GM19193 (cell line): Measurements from ENCODE around the gene COX4I1.

Source experiments
- POLR2A ChIP-seq: IDR thresholded peaks from 4 replicates; pipeline ENCODE4 v1.6.1; 2011; ENCODE audit not compliant: insufficient read depth, insufficient read length; ENCODE audit errors: extremely low read depth

Gene COX4I1

GRCh38 chr16:85781695-85782370, 17.7 kb upstream of the COX4I1 start:
- TF ChIP-seq POLR2A = no peak

- TF ChIP-seq POLR2A = no peak
These were observed 17.0 kb upstream of the COX4I1 start for GRCh38 chr16:85782451-85782850.

- no peak for TF ChIP-seq POLR2A
These were observed 16.1 kb upstream of the COX4I1 start for GRCh38 chr16:85783441-85783840.

- TF ChIP-seq POLR2A = no peak
These were observed 14.7 kb upstream of the COX4I1 start for GRCh38 chr16:85784813-85785212.

GRCh38 chr16:85785927-85786326, 13.6 kb upstream of the COX4I1 start:
- no peak for TF ChIP-seq POLR2A

GRCh38 chr16:85788819-85789218, 10.7 kb upstream of the COX4I1 start:
- TF ChIP-seq POLR2A = no peak

GRCh38 chr16:85789773-85790172, 9.7 kb upstream of the COX4I1 start:
- TF ChIP-seq POLR2A = no peak

GRCh38 chr16:85793662-85794298, 5.7 kb upstream of the COX4I1 start:
- TF ChIP-seq POLR2A = no peak

- TF ChIP-seq POLR2A = no peak
These were observed 4.8 kb upstream of the COX4I1 start for GRCh38 chr16:85794696-85795095.

GRCh38 chr16:85796152-85796551, 3.3 kb upstream of the COX4I1 start:
- no peak for TF ChIP-seq POLR2A

GRCh38 chr16:85796599-85796998, 2.9 kb upstream of the COX4I1 start:
- no peak for TF ChIP-seq POLR2A

- no peak for TF ChIP-seq POLR2A
These were observed 1.2 kb upstream of the COX4I1 start for GRCh38 chr16:85798283-85798776.

- TF ChIP-seq POLR2A = no peak
These were observed 496 bp upstream of the COX4I1 start for GRCh38 chr16:85798901-85799496.

- TF ChIP-seq POLR2A = no peak
These were observed 800 bp downstream of the COX4I1 start for GRCh38 chr16:85800321-85800669.

- TF ChIP-seq POLR2A = no peak
These were observed 4.1 kb downstream of the COX4I1 start for GRCh38 chr16:85803570-85803969.

GRCh38 chr16:85805442-85806045, 6.0 kb downstream of the COX4I1 start:
- TF ChIP-seq POLR2A = no peak
